ENCODE results near the gene LRMDA.

DNA sequence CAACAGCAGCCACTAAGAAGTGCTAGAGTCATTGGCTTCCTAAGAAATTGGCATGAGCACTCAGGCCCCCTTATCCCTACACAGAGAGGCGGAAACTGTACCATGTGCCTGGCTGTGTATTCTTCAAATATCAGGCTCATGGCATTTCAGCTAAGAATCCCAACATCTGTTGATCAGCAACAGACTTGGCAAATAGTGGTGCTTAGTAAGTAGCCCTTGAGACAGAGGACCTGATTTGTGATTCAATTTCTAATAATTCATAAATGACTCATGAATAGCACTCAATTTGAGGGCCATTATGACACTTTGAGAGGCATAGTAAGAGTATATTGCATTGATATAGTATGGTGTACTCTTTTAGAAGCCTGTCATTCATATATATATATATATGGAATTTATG lies 309.1 kb downstream of the LRMDA start:
- TF ChIP-seq, protein P1, sequence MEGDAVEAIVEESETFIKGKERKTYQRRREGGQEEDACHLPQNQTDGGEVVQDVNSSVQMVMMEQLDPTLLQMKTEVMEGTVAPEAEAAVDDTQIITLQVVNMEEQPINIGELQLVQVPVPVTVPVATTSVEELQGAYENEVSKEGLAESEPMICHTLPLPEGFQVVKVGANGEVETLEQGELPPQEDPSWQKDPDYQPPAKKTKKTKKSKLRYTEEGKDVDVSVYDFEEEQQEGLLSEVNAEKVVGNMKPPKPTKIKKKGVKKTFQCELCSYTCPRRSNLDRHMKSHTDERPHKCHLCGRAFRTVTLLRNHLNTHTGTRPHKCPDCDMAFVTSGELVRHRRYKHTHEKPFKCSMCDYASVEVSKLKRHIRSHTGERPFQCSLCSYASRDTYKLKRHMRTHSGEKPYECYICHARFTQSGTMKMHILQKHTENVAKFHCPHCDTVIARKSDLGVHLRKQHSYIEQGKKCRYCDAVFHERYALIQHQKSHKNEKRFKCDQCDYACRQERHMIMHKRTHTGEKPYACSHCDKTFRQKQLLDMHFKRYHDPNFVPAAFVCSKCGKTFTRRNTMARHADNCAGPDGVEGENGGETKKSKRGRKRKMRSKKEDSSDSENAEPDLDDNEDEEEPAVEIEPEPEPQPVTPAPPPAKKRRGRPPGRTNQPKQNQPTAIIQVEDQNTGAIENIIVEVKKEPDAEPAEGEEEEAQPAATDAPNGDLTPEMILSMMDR (IDR thresholded peaks at IDR 0.05): no peak
- TF ChIP-seq POLR2A (IDR thresholded peaks at IDR 0.05; ENCODE audit: low read length): no peak

All from A549 (cell line).